ENCODE data around the gene PWWP2B.
A peak's percentile ranks its signal among the peaks of the same experiment; 100 is the strongest.

PWWP2B gene

GRCh38 chr10:132390170-132390920 lies 6.7 kb upstream of the PWWP2B start:
- in situ Hi-C loops (cut with HindIII; ENCODE audit: low pct_ligation_motif_present, low pct_unique_long_range_greater_than_20kb, low sequenced_read_pairs): no loop called here
- DNase-seq: no peak

GRCh38 chr10:132390921-132391675 lies 5.9 kb upstream of the PWWP2B start:
- in situ Hi-C loops (cut with HindIII; ENCODE audit: low pct_ligation_motif_present, low pct_unique_long_range_greater_than_20kb, low sequenced_read_pairs): no loop called here
- no peak for DNase-seq

DNA sequence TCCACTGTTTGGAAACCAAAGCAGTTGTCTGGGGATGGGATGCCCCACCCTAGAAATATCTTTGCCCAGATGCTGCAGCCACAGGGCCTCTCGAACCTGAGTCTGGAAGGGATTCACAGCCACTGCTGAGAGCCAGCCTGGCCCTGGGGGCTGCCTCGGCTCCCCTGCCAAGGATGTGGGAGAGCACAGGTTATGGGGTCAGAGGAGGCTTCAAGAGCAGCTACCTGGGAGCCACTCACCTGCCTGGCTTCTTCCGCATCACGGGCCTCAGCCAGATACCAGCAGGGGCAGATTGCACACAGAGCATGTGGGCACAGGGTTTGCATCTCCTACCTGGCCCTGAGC lies 5.4 kb upstream of the PWWP2B start:
- in situ Hi-C loops (cut with HindIII; ENCODE audit: low pct_ligation_motif_present, low pct_unique_long_range_greater_than_20kb, low sequenced_read_pairs): no loop called here
- no peak for DNase-seq

DNA sequence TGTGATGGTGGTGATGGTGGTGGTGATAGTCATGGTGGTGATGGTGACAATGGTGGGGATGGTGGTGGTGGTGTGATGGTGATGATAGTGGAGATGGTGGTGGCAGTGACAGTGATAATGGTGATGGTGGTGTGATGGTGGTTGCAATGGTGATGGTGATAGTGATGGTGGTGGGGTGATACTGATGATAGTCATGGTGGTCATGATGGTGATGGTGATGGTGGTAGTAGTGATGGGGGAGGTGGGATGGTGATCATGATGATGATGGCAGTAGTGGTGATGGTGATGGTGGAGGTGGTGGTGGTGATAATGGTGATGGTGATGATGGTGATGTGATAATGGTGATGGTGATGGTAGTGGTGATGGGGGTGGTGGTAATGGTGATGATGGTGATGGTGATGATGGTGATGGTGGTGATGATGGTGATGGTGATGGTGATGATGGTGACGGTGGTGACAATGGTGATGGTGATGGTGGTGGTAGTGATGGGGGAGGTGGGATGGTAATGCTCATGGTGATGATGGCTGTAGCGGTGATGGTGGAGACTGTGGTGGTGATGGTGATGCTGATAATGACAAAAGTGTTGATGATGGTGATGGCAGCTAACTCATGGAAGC lies 4.7 kb upstream of the PWWP2B start:
- no peak for DNase-seq
- in situ Hi-C loops (cut with HindIII; ENCODE audit: low pct_ligation_motif_present, low pct_unique_long_range_greater_than_20kb, low sequenced_read_pairs): no loop called here

DNA sequence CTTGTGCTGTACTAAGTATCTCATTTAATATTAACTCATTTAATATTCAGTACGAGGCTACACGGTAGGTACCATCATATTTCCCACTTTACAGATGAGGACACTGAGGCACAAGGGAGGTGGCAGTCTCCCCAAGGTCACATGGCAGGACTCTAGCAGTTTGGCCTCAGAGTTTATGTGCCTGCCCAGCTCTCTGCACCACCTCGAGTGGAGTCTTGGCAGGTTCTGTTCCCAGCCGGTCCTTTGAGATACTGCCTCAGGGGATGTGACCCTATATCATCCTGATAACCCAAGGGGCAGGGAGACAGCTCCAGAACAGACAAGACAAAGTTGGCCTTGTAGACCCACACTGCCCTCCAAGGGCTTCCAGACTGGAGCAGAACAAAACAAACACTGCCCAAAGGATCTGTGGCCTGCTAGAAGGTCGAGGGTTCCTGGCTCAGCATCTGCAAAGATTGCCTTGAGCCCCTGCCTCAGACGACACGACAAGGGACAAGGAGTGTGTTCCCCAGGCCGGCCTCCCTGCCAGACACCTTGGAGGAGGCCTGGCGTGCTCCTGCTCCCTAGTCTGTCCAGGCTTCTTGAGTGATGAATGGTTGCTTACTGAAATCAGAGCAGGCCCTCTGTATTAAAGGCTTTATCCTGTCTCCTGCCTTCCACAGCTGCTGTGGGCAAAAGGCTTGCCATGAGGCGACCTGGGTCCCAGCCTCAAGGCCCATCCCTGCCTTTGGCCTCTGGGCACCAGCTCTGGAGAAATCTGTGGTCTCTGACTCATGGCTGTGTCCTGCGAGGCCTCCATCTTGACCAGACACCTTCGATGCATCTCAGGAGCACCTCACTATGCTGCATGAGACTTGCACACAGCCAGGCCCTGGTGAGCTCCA lies 3.9 kb upstream of the PWWP2B start:
- in situ Hi-C loops (cut with HindIII; ENCODE audit: low pct_ligation_motif_present, low pct_unique_long_range_greater_than_20kb, low sequenced_read_pairs): no loop called here
- DNase-seq: peak; percentile 32

DNA sequence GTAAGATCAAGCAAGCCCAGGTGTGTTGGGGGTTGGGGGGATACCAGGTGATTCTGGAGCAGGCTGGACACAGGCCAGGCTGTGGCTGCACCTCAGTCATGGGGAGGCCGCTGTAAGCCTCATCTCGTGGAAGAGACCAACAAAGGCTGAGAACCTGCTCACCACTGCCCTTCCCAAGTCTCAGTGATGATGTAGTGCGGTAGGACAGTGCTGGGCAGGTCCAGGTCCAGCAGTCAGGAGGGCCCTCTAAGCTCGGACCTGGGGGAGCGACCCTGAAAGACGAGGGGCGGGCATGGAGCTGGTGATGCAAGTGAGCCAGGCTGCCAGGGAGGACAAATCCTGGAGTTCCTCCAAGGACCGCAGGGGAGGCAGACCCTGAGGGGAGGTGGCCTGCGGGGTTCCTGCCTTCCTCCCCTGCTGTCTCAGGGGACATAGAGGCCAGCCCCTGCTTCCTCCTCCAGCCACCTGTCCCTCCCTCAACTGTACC lies 3.3 kb upstream of the PWWP2B start:
- in situ Hi-C loops (cut with HindIII; ENCODE audit: low pct_ligation_motif_present, low pct_unique_long_range_greater_than_20kb, low sequenced_read_pairs): no loop called here
- no peak for DNase-seq

- DNase-seq: no peak
- in situ Hi-C loops (cut with HindIII; ENCODE audit: low pct_ligation_motif_present, low pct_unique_long_range_greater_than_20kb, low sequenced_read_pairs): no loop called here
Measured at GRCh38 chr10:132394201-132394811, 2.7 kb upstream of the PWWP2B start.

- no peak for DNase-seq
- in situ Hi-C loops (cut with HindIII; ENCODE audit: low pct_ligation_motif_present, low pct_unique_long_range_greater_than_20kb, low sequenced_read_pairs): no loop called here
Measured at GRCh38 chr10:132394936-132395703, 1.9 kb upstream of the PWWP2B start.

GRCh38 chr10:132395704-132396493 lies 1.1 kb upstream of the PWWP2B start:
- in situ Hi-C loops (cut with HindIII; ENCODE audit: low pct_ligation_motif_present, low pct_unique_long_range_greater_than_20kb, low sequenced_read_pairs): no loop called here
- no peak for DNase-seq

DNA sequence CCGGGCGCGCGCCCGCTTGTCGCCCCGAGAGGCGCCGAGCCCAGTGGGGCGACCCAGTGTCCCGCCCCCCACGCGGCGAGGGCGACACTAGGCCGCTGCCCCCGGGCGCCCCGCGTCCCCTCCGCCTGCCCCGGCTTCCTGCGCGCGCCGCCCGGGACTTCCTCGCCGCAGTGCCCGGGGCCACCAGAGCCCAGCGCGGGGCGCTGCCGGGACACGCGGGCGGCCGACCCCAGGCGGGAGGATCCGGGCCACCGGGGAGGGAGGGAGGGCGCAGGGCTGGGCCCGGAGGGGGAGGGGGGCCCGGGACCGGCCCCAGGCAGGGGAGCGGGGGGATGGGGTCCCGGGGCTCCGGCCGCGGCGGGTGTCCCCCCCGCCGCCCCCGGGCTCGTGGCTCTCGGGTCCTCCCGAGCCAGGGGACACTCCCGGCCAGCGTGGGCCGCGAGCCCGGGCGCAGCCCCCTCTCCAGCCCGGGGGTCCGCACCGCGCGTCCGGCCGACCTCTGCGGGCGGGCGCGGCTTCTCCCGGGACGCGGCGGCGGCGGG lies 435 bp upstream of the PWWP2B start:
- in situ Hi-C loops (cut with HindIII; ENCODE audit: low pct_ligation_motif_present, low pct_unique_long_range_greater_than_20kb, low sequenced_read_pairs): no loop called here
- peak; percentile 79 for DNase-seq

- peak; percentile 51 for DNase-seq
- in situ Hi-C loops (cut with HindIII; ENCODE audit: low pct_ligation_motif_present, low pct_unique_long_range_greater_than_20kb, low sequenced_read_pairs): no loop called here
Measured at GRCh38 chr10:132397671-132398565, 918 bp downstream of the PWWP2B start.

DNA sequence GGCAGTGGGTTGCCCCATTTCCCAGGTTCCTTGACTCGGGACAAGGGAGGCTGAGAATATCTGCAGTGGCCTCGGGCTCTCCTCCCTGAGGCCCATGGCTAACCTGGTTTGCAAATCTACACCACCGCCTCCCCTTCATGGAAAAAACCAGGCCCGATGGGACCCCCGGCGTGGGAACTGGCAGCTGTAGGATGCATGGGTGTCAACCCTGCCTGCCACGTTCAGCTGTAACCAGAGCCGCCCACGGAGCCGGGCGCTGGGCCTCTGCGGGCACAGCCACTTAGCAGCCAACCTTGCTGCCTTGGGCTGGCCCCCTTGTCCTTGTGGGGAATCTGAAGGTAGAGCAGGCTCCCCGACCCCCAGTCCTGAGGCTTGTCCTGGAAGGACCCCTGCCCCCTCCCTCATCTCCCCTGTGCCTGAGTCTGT lies 1.6 kb downstream of the PWWP2B start:
- in situ Hi-C loops (cut with HindIII; ENCODE audit: low pct_ligation_motif_present, low pct_unique_long_range_greater_than_20kb, low sequenced_read_pairs): no loop called here

DNA sequence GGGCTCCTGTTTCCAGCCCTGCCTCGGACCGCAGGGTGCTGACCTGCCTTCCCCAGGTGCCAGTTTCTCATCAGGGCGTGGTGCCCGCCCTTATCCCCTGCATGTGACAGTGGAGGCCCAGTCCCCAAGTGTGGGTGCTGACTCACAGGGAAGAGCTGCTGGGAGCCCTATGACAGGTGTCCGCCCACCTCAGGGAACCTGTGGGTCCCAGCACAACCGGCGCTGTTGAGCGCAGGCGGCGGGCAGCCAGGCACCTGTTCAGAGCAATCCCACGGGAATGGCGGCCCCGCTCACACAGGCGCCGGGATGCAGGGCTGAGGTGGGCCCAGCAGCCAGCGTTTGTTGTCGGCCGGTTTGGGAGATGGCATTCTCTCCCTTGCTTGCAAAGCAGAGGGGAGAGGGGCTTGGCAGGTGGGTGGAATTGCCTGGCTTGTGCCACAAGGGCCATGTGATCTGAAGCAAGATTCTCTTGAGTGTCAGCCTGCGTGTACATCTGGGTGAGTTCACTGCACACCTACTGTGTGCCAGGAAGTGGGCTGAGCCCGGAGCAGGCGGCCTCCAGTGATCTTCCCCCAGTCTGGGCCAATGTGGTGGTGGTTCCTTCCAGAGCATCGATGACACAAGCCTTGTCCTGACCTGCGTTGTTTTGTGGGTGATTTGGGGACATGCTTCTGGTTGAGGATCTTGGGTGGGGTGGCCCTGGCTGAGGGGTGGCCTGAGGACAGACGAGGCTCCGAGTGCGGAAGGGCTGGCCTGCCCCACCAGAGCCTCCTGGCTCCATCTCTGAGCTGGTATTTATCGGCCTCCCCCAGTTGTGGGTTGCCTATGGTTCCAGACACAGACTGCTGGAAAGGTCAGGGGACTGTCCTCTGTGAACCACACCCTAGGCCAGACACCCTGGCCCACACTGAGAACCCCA lies 2.4 kb downstream of the PWWP2B start:
- in situ Hi-C loops (cut with HindIII; ENCODE audit: low pct_ligation_motif_present, low pct_unique_long_range_greater_than_20kb, low sequenced_read_pairs): no loop called here
- DNase-seq: no peak

More for the DNA sequence above, 1.6 kb downstream of the PWWP2B start:
- no peak for DNase-seq

GRCh38 chr10:132400041-132400546 lies 3.1 kb downstream of the PWWP2B start:
- in situ Hi-C loops (cut with HindIII; ENCODE audit: low pct_ligation_motif_present, low pct_unique_long_range_greater_than_20kb, low sequenced_read_pairs): no loop called here
- no peak for DNase-seq
